Adipocyte (in vitro differentiated cells): ENCODE measurements around the gene CDK14.
A peak's percentile ranks its signal among the peaks of the same experiment; 100 is the strongest.
"Not testable (repeated sequence)": the region's sequence is repeated elsewhere in the genome, so short reads cannot be mapped to it uniquely, and the experiment has no call there.

Source experiments
- DNase-seq: peaks from one replicate; pipeline ENCODE4 v3.0.0-alpha.2; 2015; ENCODE audit warnings: low read depth
- H3K27me3 ChIP-seq: replicated peaks from 2 replicates; pipeline ENCODE4 v1.7.0; 2013; ENCODE audit warnings: mild to moderate bottlenecking, low read length, moderate library complexity; ENCODE audit not compliant: control insufficient read depth, insufficient read depth
- H3K36me3 ChIP-seq: 2 replicates; pipeline ENCODE4 v1.7.0; 2013; ENCODE audit warnings: low read length, mild to moderate bottlenecking, moderate library complexity; ENCODE audit not compliant: control insufficient read depth, insufficient read depth, severe bottlenecking
- H3K4me1 ChIP-seq: 2 replicates; pipeline ENCODE4 v1.7.0; 2013; ENCODE audit warnings: mild to moderate bottlenecking, low read length, moderate library complexity; ENCODE audit not compliant: control insufficient read depth, insufficient read depth
- H3K4me3 ChIP-seq: 2 replicates; pipeline ENCODE4 v1.7.0; 2013; ENCODE audit warnings: mild to moderate bottlenecking, low read length, moderate library complexity
- H3K9ac ChIP-seq: 2 replicates; pipeline ENCODE4 v1.7.0; 2013; ENCODE audit warnings: mild to moderate bottlenecking, low read length, moderate library complexity
- H3K9me3 ChIP-seq: 2 replicates; pipeline ENCODE4 v1.7.0; 2013; ENCODE audit warnings: mild to moderate bottlenecking, low read length, moderate library complexity; ENCODE audit not compliant: control insufficient read depth

Gene CDK14

GRCh38 chr7:90721869-90722431, 125.8 kb downstream of the CDK14 start:
- Histone ChIP-seq H3K9me3 (no peaks in the 10 kb centered on the region), H3K36me3 (no peaks in the 10 kb centered on the region), H3K27me3 (no peaks in the 10 kb centered on the region), H3K4me1 (peaks cover 41% of the 10 kb centered on the region), H3K9ac (peak overlapping the region; percentile 16), H3K4me3 (peak overlapping the region; percentile 44)
- no peak for DNase-seq

- no peak overlapping the region for H3K9ac ChIP-seq
- H3K9me3 ChIP-seq = no peaks in the 10 kb centered on the region
- H3K4me1 ChIP-seq = peaks cover 40% of the 10 kb centered on the region
- DNase-seq = no peak
- H3K27me3 ChIP-seq = no peaks in the 10 kb centered on the region
- no peak overlapping the region for H3K4me3 ChIP-seq
- H3K36me3 ChIP-seq = no peaks in the 10 kb centered on the region
Measured at GRCh38 chr7:90723233-90723632, 127.1 kb downstream of the CDK14 start.

GRCh38 chr7:90723866-90724265, 127.7 kb downstream of the CDK14 start:
- H3K9me3 ChIP-seq = no peaks in the 10 kb centered on the region
- DNase-seq = no peak
- H3K27me3 ChIP-seq = no peaks in the 10 kb centered on the region

GRCh38 chr7:90726120-90726519, 130.0 kb downstream of the CDK14 start:
- peak overlapping the region; percentile 67 for H3K9ac ChIP-seq
- H3K27me3 ChIP-seq = no peaks in the 10 kb centered on the region
- peaks cover 36% of the 10 kb centered on the region for H3K4me1 ChIP-seq
- DNase-seq = no peak
- H3K36me3 ChIP-seq = no peaks in the 10 kb centered on the region
- peak overlapping the region; percentile 63 for H3K4me3 ChIP-seq
- H3K9me3 ChIP-seq = no peaks in the 10 kb centered on the region

More at GRCh38 chr7:90723866-90724265, 127.7 kb downstream of the CDK14 start:
- no peak overlapping the region for H3K9ac ChIP-seq
- no peaks in the 10 kb centered on the region for H3K36me3 ChIP-seq
- peaks cover 39% of the 10 kb centered on the region for H3K4me1 ChIP-seq
- H3K4me3 ChIP-seq = no peak overlapping the region

- Histone ChIP-seq H3K9me3 (no peaks in the 10 kb centered on the region), H3K4me3 (peak overlapping the region; percentile 63), H3K36me3 (no peaks in the 10 kb centered on the region), H3K4me1 (peaks cover 31% of the 10 kb centered on the region), H3K27me3 (no peaks in the 10 kb centered on the region), H3K9ac (peak overlapping the region; percentile 67)
- DNase-seq = no peak
Measured at GRCh38 chr7:90726623-90727022, 130.5 kb downstream of the CDK14 start.

GRCh38 chr7:90727412-90727811, 131.3 kb downstream of the CDK14 start:
- Histone ChIP-seq H3K9ac (peak overlapping the region; percentile 67), H3K27me3 (no peaks in the 10 kb centered on the region), H3K9me3 (no peaks in the 10 kb centered on the region), H3K36me3 (no peaks in the 10 kb centered on the region), H3K4me3 (peak overlapping the region; percentile 63), H3K4me1 (peaks cover 25% of the 10 kb centered on the region)
- no peak for DNase-seq

GRCh38 chr7:90728568-90728967, 132.4 kb downstream of the CDK14 start:
- no peak overlapping the region for H3K9ac ChIP-seq
- no peaks in the 10 kb centered on the region for H3K9me3 ChIP-seq
- no peaks in the 10 kb centered on the region for H3K36me3 ChIP-seq
- no peaks in the 10 kb centered on the region for H3K27me3 ChIP-seq
- no peak overlapping the region for H3K4me3 ChIP-seq
- DNase-seq = no peak
- peaks cover 25% of the 10 kb centered on the region for H3K4me1 ChIP-seq

GRCh38 chr7:90735611-90736280, 139.6 kb downstream of the CDK14 start:
- H3K9ac ChIP-seq, H3K36me3 ChIP-seq, DNase-seq, H3K27me3 ChIP-seq, H3K9me3 ChIP-seq, H3K4me1 ChIP-seq, H3K4me3 ChIP-seq: not testable (repeated sequence)

GRCh38 chr7:90736316-90736715, 140.2 kb downstream of the CDK14 start:
- Histone ChIP-seq H3K27me3 (no peaks in the 10 kb centered on the region), H3K4me1 (no peaks in the 10 kb centered on the region), H3K9me3 (no peaks in the 10 kb centered on the region), H3K36me3 (peaks cover 4% of the 10 kb centered on the region), H3K4me3 (no peak overlapping the region), H3K9ac (no peak overlapping the region)
- DNase-seq = no peak

GRCh38 chr7:90736968-90737939, 141.1 kb downstream of the CDK14 start:
- H3K4me1 ChIP-seq = no peaks in the 10 kb centered on the region
- no peak overlapping the region for H3K4me3 ChIP-seq
- no peaks in the 10 kb centered on the region for H3K9me3 ChIP-seq
- peaks cover 4% of the 10 kb centered on the region for H3K36me3 ChIP-seq
- DNase-seq = no peak
- no peak overlapping the region for H3K9ac ChIP-seq
- no peaks in the 10 kb centered on the region for H3K27me3 ChIP-seq

GRCh38 chr7:90738249-90738648, 142.1 kb downstream of the CDK14 start:
- Histone ChIP-seq H3K27me3 (no peaks in the 10 kb centered on the region), H3K9ac (no peak overlapping the region), H3K4me1 (no peaks in the 10 kb centered on the region), H3K4me3 (no peak overlapping the region), H3K9me3 (no peaks in the 10 kb centered on the region), H3K36me3 (peaks cover 4% of the 10 kb centered on the region)
- no peak for DNase-seq
